HEK293T (cell line): ENCODE measurements around the gene ESD.
"Not testable (repeated sequence)": the region's sequence is repeated elsewhere in the genome, so short reads cannot be mapped to it uniquely, and the experiment has no call there.

Source experiments
- CTCF ChIA-PET: fragments of 350-600 bp; formaldehyde crosslinking; extraction: SDS; loops from one replicate; lab custom pipeline; 2021; ENCODE audit warnings: antibody characterized with exemption, inconsistent platforms; lab: Yijun Ruan, JAX
- POLR2A ChIA-PET: fragments of 350-600 bp; formaldehyde crosslinking; extraction: SDS; loops from one replicate; lab custom pipeline; 2020; ENCODE audit warnings: antibody characterized with exemption, inconsistent platforms; lab: Yijun Ruan, JAX
- DNase-seq: peaks from one replicate; pipeline ENCODE4 v3.0.0; 2012; ENCODE audit warnings: mixed read lengths; ENCODE audit errors: extremely low spot score
- ARNT ChIP-seq: fragments of 450-650 bp; IDR thresholded peaks from 2 replicates; pipeline ENCODE4 v1.6.1; 2017; ENCODE audit warnings: mild to moderate bottlenecking
- BHLHE40 ChIP-seq: fragments of 450-650 bp; IDR thresholded peaks from 2 replicates; pipeline ENCODE4 v1.6.1; 2016; ENCODE audit warnings: mild to moderate bottlenecking, moderate library complexity, borderline replicate concordance
- CTBP1 ChIP-seq: fragments of 450-650 bp; IDR thresholded peaks from 2 replicates; pipeline ENCODE4 v1.6.1; 2016; ENCODE audit warnings: borderline replicate concordance
- ELF4 ChIP-seq: fragments of 450-650 bp; IDR thresholded peaks from 2 replicates; pipeline ENCODE4 v1.6.1; 2017; ENCODE audit warnings: antibody characterized with exemption
- FOXA1 ChIP-seq: fragments of 450-650 bp; IDR thresholded peaks from 2 replicates; pipeline ENCODE4 v1.6.1; 2016; ENCODE audit warnings: mild to moderate bottlenecking
- FOXK2 ChIP-seq: fragments of 450-650 bp; IDR thresholded peaks from 2 replicates; pipeline ENCODE4 v1.6.1; 2016; ENCODE audit warnings: mild to moderate bottlenecking
- FOXM1 ChIP-seq: fragments of 450-650 bp; IDR thresholded peaks from 2 replicates; pipeline ENCODE4 v1.6.1; 2017; ENCODE audit warnings: mild to moderate bottlenecking, borderline replicate concordance
- HDGF ChIP-seq: fragments of 450-650 bp; IDR thresholded peaks from 2 replicates; pipeline ENCODE4 v1.6.1; 2017; ENCODE audit warnings: antibody characterized with exemption, borderline replicate concordance
- L3MBTL2 ChIP-seq: fragments of 450-650 bp; conservative IDR thresholded peaks from 2 replicates; pipeline ENCODE4 v1.6.1; 2016; ENCODE audit warnings: mild to moderate bottlenecking
- LEF1 ChIP-seq: fragments of 450-650 bp; IDR thresholded peaks from 2 replicates; pipeline ENCODE4 v1.6.1; 2017; ENCODE audit warnings: mild to moderate bottlenecking, borderline replicate concordance
- NFRKB ChIP-seq: fragments of 450-650 bp; IDR thresholded peaks from 2 replicates; pipeline ENCODE4 v1.6.1; 2016; ENCODE audit warnings: mild to moderate bottlenecking, moderate library complexity
- PKNOX1 ChIP-seq: fragments of 450-650 bp; IDR thresholded peaks from 2 replicates; pipeline ENCODE4 v1.6.1; 2016
- SP1 ChIP-seq: fragments of 450-650 bp; IDR thresholded peaks from 2 replicates; pipeline ENCODE4 v1.6.1; 2017
- SUZ12 ChIP-seq: fragments of 450-650 bp; IDR thresholded peaks from 2 replicates; pipeline ENCODE4 v1.6.1; 2016; ENCODE audit warnings: mild to moderate bottlenecking
- TARDBP ChIP-seq: fragments of 450-650 bp; IDR thresholded peaks from 2 replicates; pipeline ENCODE4 v1.6.1; 2016
- ZNF384 ChIP-seq: fragments of 450-650 bp; IDR thresholded peaks from 2 replicates; pipeline ENCODE4 v1.6.1; 2016

Gene ESD

GRCh38 chr13:46812301-46812797, 15.4 kb upstream of the ESD start:
- POLR2A ChIA-PET: no interaction called here
- CTCF ChIA-PET: no interaction called here
- no peak for TF ChIP-seq SUZ12
- TF ChIP-seq HDGF: no peak
- no peak for TF ChIP-seq SP1
- no peak for TF ChIP-seq CTBP1
- TF ChIP-seq ARNT: no peak
- TF ChIP-seq ELF4: no peak
- DNase-seq: no peak

DNA sequence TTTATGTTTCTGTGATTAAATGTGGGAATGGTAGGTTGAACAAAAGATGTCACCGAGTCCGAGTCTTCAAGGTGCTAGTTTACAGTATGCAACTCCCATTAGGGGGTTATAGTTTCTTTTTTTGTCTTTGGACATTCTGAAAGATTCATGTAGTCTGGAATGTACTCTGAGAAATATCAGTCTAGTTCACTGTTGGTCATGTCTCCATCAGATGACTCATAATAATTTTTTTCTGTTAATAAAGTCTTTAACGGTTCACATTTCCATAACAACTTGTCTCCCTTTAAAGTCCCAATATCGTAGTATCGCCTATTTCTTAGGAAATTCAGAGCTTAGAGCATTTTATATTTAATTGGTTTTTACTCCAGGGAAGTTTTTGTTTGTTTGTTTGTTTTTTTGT, 13.5 kb upstream of the ESD start:
- POLR2A ChIA-PET: no interaction called here
- no peak for DNase-seq
- CTCF ChIA-PET: no interaction called here
- no peak for TF ChIP-seq SP1
- TF ChIP-seq FOXA1: no peak
- TF ChIP-seq ARNT: no peak
- no peak for TF ChIP-seq HDGF
- TF ChIP-seq LEF1: no peak
- TF ChIP-seq ZNF384: no peak
- TF ChIP-seq TARDBP: no peak
- no peak for TF ChIP-seq ELF4
- TF ChIP-seq NFRKB: no peak
- TF ChIP-seq CTBP1: no peak
- TF ChIP-seq L3MBTL2: no peak
- no peak for TF ChIP-seq PKNOX1
- TF ChIP-seq FOXK2: no peak
- TF ChIP-seq FOXM1: no peak
- TF ChIP-seq BHLHE40: no peak
- TF ChIP-seq SUZ12: no peak

DNA sequence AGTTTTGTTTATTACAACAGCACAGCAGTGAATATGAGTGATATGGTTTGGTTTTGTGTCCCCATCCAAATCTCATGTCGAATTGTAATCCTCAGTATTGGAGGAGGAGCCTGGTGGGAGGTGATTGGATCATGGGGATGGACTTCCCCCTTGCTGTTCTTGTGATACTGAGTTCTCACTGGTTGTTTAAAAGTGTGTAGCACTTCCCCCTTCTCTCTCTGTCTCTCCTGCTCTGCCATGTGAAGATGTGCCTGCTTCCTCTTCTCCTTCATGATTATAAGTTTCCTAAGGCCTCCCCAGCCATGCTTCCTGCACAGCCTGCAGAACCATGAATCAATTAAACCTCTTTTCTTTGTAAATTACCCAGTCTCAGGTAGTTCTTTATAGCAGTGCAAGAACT, 8.0 kb upstream of the ESD start:
- POLR2A ChIA-PET, DNase-seq, CTCF ChIA-PET: not testable (repeated sequence)

- TF ChIP-seq HDGF (no peak), NFRKB (no peak), FOXA1 (no peak), PKNOX1 (no peak), FOXM1 (no peak), TARDBP (no peak), ZNF384 (no peak), ARNT (no peak), L3MBTL2 (no peak), ELF4 (no peak), SUZ12 (no peak), CTBP1 (no peak), BHLHE40 (no peak), LEF1 (no peak), FOXK2 (no peak)
- ChIA-PET POLR2A (no interaction called here), CTCF (no interaction called here)
Observed at GRCh38 chr13:46804391-46804815, 7.4 kb upstream of the ESD start.

GRCh38 chr13:46803586-46803985, 6.6 kb upstream of the ESD start:
- DNase-seq: no peak
- TF ChIP-seq SP1: no peak
- TF ChIP-seq SUZ12: no peak
- TF ChIP-seq FOXK2: no peak
- TF ChIP-seq BHLHE40: no peak
- ChIA-PET CTCF (no interaction called here), POLR2A (no interaction called here)

More at GRCh38 chr13:46804391-46804815, 7.4 kb upstream of the ESD start:
- DNase-seq: no peak

- DNase-seq: no peak
- CTCF ChIA-PET: no interaction called here
- TF ChIP-seq FOXK2: no peak
- no peak for TF ChIP-seq L3MBTL2
- no peak for TF ChIP-seq CTBP1
- POLR2A ChIA-PET: no interaction called here
Observed at GRCh38 chr13:46801858-46802257, 4.9 kb upstream of the ESD start.

DNA sequence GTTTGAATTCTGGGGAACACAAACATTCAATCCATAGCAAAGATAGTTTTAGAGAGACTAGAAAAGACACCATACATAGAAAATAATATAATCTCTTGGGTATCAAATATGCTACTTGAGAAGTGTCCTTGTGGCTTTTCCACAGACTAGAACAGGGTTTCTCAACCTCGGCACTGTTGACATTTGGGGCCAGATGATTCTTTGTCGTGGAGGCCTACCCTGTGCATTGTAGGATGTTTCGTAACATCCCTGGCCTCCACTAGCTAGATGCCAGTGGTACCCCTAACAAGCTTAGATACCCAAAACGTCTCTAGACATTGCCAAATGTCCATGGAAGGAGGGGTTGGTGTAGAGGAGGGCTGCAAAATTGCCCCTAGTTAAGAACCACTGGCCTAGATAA, 2.2 kb upstream of the ESD start:
- ChIA-PET CTCF (no interaction called here), POLR2A (no interaction called here)
- no peak for DNase-seq
- TF ChIP-seq FOXM1: no peak
- TF ChIP-seq ELF4: no peak
- TF ChIP-seq PKNOX1: no peak
- no peak for TF ChIP-seq FOXK2
- no peak for TF ChIP-seq SP1
- TF ChIP-seq LEF1: no peak
- TF ChIP-seq ZNF384: no peak
- no peak for TF ChIP-seq NFRKB
